Endothelial cell (in vitro differentiated cells): ENCODE measurements around the gene SMNDC1. TPM values are rescaled to one million over a fixed set of nuclear protein-coding genes. Genes with fewer than 3 reads are reported as not detected.

Experiments used
- DNase-seq: peaks from one replicate; pipeline ENCODE4 v3.0.0; 2021; ENCODE audit warnings: low spot score
- H3K27ac Mint-ChIP-seq: one replicate; pipeline ENCODE4 v1.8.0; 2021; ENCODE audit warnings: mixed read lengths, inconsistent platforms; ENCODE audit not compliant: unreplicated experiment
- H3K27me3 Mint-ChIP-seq: one replicate; pipeline ENCODE4 v1.8.0; 2021; ENCODE audit warnings: mild to moderate bottlenecking, moderate library complexity, mixed read lengths, inconsistent platforms; ENCODE audit not compliant: unreplicated experiment
- H3K36me3 Mint-ChIP-seq: one replicate; pipeline ENCODE4 v1.8.0; 2021; ENCODE audit warnings: mild to moderate bottlenecking, low read depth, mixed read lengths, inconsistent platforms; ENCODE audit not compliant: unreplicated experiment
- H3K4me1 Mint-ChIP-seq: one replicate; pipeline ENCODE4 v1.8.0; 2021; ENCODE audit warnings: mild to moderate bottlenecking, mixed read lengths, inconsistent platforms; ENCODE audit not compliant: unreplicated experiment
- H3K4me3 Mint-ChIP-seq: one replicate; pipeline ENCODE4 v1.8.0; 2021; ENCODE audit warnings: mild to moderate bottlenecking, mixed read lengths, inconsistent platforms; ENCODE audit not compliant: unreplicated experiment
- H3K9me3 Mint-ChIP-seq: one replicate; pipeline ENCODE4 v1.8.0; 2021; ENCODE audit warnings: mixed read lengths, inconsistent platforms; ENCODE audit not compliant: unreplicated experiment
- CTCF ChIP-seq: fragments of 200-600 bp; sonication (generic); IDR thresholded peaks from one replicate; pipeline ENCODE4 v1.5.0; 2021; ENCODE audit warnings: antibody characterized with exemption; ENCODE audit not compliant: unreplicated experiment
- total RNA-seq: library from RNA; stranded (reverse); fragmentation: NEBNext Ultra II Directional; extraction: Animal tissue kit (Norgen Biotek cat#: 25700); gene quantifications from one replicate; pipeline ENCODE4 v1.2.1, GENCODE V29; 2021; ENCODE audit not compliant: unreplicated experiment

The SMNDC1 gene
- total RNA-seq, 1 donor from 2014 or later, result 35.4 TPM

DNA sequence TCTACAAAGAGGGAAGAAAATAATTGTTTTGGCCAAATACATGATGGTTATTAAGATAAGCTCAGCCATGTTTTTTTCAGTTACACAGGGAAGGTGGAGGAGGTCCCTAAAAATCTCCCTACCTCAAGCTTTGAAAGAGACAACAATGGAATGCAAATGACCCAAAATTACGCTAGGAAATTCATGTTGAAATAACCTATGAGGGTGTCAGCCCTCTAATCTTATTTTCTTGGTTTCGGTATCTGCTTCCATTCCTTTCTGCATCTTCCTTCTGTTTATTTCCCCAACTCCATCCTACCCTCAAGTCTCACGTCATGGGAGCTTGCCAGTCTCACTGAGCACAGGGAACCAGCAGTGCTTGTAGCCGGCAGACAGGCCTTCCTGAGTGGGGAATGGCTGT is 40.6 kb upstream of the SMNDC1 start:
- Mint-ChIP-seq H3K4me1 (no peaks in the 10 kb centered on the region), H3K9me3 (no peaks in the 10 kb centered on the region), H3K27ac (no peak overlapping the region), H3K27me3 (no peaks in the 10 kb centered on the region), H3K4me3 (no peak overlapping the region), H3K36me3 (no peaks in the 10 kb centered on the region)
- DNase-seq, result no peak
- no peak for TF ChIP-seq CTCF

DNA sequence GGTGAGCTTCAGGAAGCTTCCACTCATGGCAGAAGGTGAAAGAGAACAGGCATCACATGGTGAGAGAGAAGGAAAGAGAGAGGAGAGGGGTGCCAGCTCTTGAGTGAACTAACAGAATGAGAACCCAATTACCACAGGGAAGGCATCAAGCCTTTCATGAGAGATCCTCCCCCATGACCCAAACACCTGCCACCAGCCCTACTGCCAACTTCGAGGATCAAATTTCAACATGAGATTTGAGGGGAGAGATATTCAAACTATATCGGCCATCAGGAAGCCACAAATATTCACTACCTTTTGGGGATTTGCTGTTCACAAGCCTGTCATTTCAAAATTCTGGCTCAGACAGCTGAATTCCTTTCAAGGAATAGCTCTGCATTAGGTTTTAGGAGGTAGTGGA is 39.9 kb upstream of the SMNDC1 start:
- no peak for TF ChIP-seq CTCF
- Mint-ChIP-seq H3K27me3 (no peaks in the 10 kb centered on the region), H3K9me3 (no peaks in the 10 kb centered on the region), H3K36me3 (no peaks in the 10 kb centered on the region), H3K27ac (no peak overlapping the region), H3K4me1 (no peaks in the 10 kb centered on the region), H3K4me3 (no peak overlapping the region)
- DNase-seq, result no peak

- Mint-ChIP-seq H3K4me3 (no peak overlapping the region), H3K27ac (no peak overlapping the region), H3K36me3 (no peaks in the 10 kb centered on the region), H3K4me1 (no peaks in the 10 kb centered on the region), H3K27me3 (no peaks in the 10 kb centered on the region), H3K9me3 (no peaks in the 10 kb centered on the region)
- DNase-seq, result no peak
- no peak for TF ChIP-seq CTCF
These were observed 39.2 kb upstream of the SMNDC1 start for GRCh38 chr10:110343947-110344346.

DNA sequence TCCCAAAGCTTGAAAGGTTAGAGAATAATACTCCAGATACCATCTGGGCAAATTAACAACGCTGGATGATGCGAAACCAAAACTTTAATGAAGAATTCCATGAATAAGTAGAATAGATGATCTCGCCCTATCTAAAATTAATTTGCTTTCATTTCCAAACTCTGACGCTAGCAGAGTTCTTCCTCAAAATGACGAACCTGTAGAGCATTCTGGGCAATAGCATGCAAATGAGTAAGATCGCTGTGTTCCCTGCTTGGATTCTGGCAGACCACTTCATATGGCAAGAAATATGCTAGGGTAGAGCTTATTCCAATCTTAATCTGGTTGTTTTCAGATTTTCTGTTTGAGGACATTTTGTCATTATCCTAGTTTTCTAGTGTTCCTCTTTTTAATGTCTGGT is 36.1 kb upstream of the SMNDC1 start:
- Mint-ChIP-seq H3K27ac (no peak overlapping the region), H3K36me3 (no peaks in the 10 kb centered on the region), H3K4me1 (no peaks in the 10 kb centered on the region), H3K27me3 (peaks cover 3% of the 10 kb centered on the region), H3K9me3 (no peaks in the 10 kb centered on the region), H3K4me3 (no peak overlapping the region)
- DNase-seq, result no peak
- no peak for TF ChIP-seq CTCF

DNA sequence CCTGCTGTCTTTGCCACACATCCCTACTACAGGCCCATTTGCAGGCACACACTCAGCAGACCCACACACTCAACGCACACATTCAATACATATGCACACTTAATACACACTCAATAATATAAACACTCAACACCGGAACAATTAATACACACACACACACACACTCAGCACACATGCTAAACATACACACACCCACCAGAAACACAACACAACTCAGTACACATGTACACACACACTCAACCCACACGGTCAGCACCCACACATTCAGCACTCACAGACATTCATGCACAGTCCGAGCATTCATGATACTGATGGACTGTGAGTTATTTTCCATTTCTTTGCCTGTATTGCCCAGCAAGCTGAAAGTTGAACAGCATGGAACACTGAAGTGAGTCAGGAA is 35.4 kb upstream of the SMNDC1 start:
- Mint-ChIP-seq H3K36me3 (no peaks in the 10 kb centered on the region), H3K27ac (no peak overlapping the region), H3K4me1 (no peaks in the 10 kb centered on the region), H3K9me3 (no peaks in the 10 kb centered on the region), H3K27me3 (peaks cover 3% of the 10 kb centered on the region), H3K4me3 (no peak overlapping the region)
- no peak for DNase-seq
- no peak for TF ChIP-seq CTCF
